Gastroesophageal sphincter (tissue), 4 donors: ENCODE results near the gene DRC7. TPM values are rescaled to one million over a fixed set of nuclear protein-coding genes. Genes with fewer than 3 reads are reported as not detected.

Source experiments
- ATAC-seq: fragments of 150-250 bp; one replicate; pipeline ENCODE4 v1.9.1; 2016; ENCODE audit warnings: mild to moderate bottlenecking, moderate library complexity
- H3K27ac ChIP-seq, 4 donors: fragments of 200-600 bp; sonication (generic) in 3 of 4; 1 replicate in 3 of 4; 2 replicates in 1 of 4; pipeline ENCODE4 v1.5.1; 2016 to 2019
- H3K27me3 ChIP-seq: fragments of 200-600 bp; sonication (generic); one replicate; pipeline ENCODE4 v1.5.1; 2019
- H3K36me3 ChIP-seq, 2 donors: fragments of 200-600 bp; sonication (generic); one replicate each; pipeline ENCODE4 v1.5.1; 2019; ENCODE audit warnings: control low read depth in 1 of 2
- H3K4me1 ChIP-seq, 3 donors: fragments of 200-600 bp; sonication (generic); 1 replicate in 2 of 3; 2 replicates in 1 of 3; pipeline ENCODE4 v1.5.1; 2016 to 2019; ENCODE audit warnings: control low read depth in 2 of 3
- H3K4me3 ChIP-seq, 2 donors: fragments of 200-600 bp; sonication (generic); one replicate each; pipeline ENCODE4 v1.5.1; 2019; ENCODE audit warnings: mild to moderate bottlenecking in 1 of 2, moderate library complexity in 1 of 2
- H3K9me3 ChIP-seq, 3 donors: fragments of 200-600 bp; sonication (generic); one replicate each; pipeline ENCODE4 v1.5.1; 2017 to 2019; ENCODE audit warnings: control low read depth in 2 of 3
- CTCF ChIP-seq, 4 experiments: fragments of 200-600 bp in 2 of 4; fragments of 450-650 bp in 2 of 4; sonication (generic) in 1 of 4; IDR thresholded peaks; one replicate each; pipeline ENCODE4 v1.5.1; 2017 to 2019; ENCODE audit warnings: antibody characterized with exemption in 4 of 4, mild to moderate bottlenecking in 2 of 4, moderate library complexity in 2 of 4
- EP300 ChIP-seq: sonication (generic); formaldehyde crosslinking; IDR thresholded peaks from one replicate; pipeline ENCODE4 v1.6.1; 2017; ENCODE audit warnings: antibody characterized with exemption, mild to moderate bottlenecking
- POLR2A ChIP-seq, 2 donors: fragments of 450-650 bp; IDR thresholded peaks; one replicate each; pipeline ENCODE4 v1.6.1; 2017; ENCODE audit warnings: antibody characterized with exemption in 2 of 2, mild to moderate bottlenecking in 2 of 2, moderate library complexity in 1 of 2
- POLR2AphosphoS5 ChIP-seq: sonication (generic); formaldehyde crosslinking; IDR thresholded peaks from one replicate; pipeline ENCODE4 v1.6.1; 2017; ENCODE audit warnings: antibody characterized with exemption
- WGBS, 2 donors: methylation state at CpG; one replicate each; pipeline ENCODE4 v1.1.5; 2018; ENCODE audit warnings: low coverage in 1 of 2; 5-methylcytosine and 5-hydroxymethylcytosine counted together
- total RNA-seq, 4 donors: library from RNA; depleted of rRNA; stranded (reverse); fragments of >200 nt; gene quantifications; one replicate each; pipeline ENCODE4 v1.1.0, GENCODE V29; 2016

The DRC7 gene
- total RNA-seq, 4 donors from 2014 or later = 0.15 TPM; not detected in 3

- H3K4me3 ChIP-seq = no peak overlapping the region
- no peak for ATAC-seq
- no peaks in the 10 kb centered on the region for H3K4me1 ChIP-seq
- TF ChIP-seq CTCF (IDR thresholded peaks at IDR 0.05) (no peak), EP300 (no peak)
- no peaks in the 10 kb centered on the region for H3K36me3 ChIP-seq
- no CpG with 5 or more reads among the region's 13 CpGs for WGBS, 2 donors
- peaks cover 26% of the 10 kb centered on the region for H3K27me3 ChIP-seq
- H3K27ac ChIP-seq = no peak overlapping the region
- H3K9me3 ChIP-seq = no peaks in the 10 kb centered on the region
These were observed 12.5 kb upstream of the DRC7 start for GRCh38 chr16:57681950-57682728.

GRCh38 chr16:57682809-57683635, 11.6 kb upstream of the DRC7 start:
- 75 to 94% methylated on average over 6 to 7 of the region's 11 CpGs for WGBS, 2 donors
- Histone ChIP-seq H3K36me3 (no peaks in the 10 kb centered on the region), H3K4me1 (no peaks in the 10 kb centered on the region), H3K4me3 (no peak overlapping the region), H3K27me3 (peaks cover 32% of the 10 kb centered on the region), H3K27ac (no peak overlapping the region), H3K9me3 (no peaks in the 10 kb centered on the region)
- no peak for TF ChIP-seq POLR2AphosphoS5
- no peak for TF ChIP-seq CTCF (IDR thresholded peaks at IDR 0.05)
- TF ChIP-seq POLR2A (IDR thresholded peaks at IDR 0.05) = no peak
- TF ChIP-seq EP300 = no peak
- no peak for ATAC-seq

GRCh38 chr16:57683636-57684545, 10.7 kb upstream of the DRC7 start:
- H3K4me3 ChIP-seq = no peak overlapping the region
- TF ChIP-seq POLR2AphosphoS5 = no peak
- TF ChIP-seq CTCF (IDR thresholded peaks at IDR 0.05) = no peak
- peaks cover 36% of the 10 kb centered on the region for H3K27me3 ChIP-seq
- no peaks in the 10 kb centered on the region for H3K36me3 ChIP-seq
- no peak for ATAC-seq
- H3K9me3 ChIP-seq = no peaks in the 10 kb centered on the region
- H3K27ac ChIP-seq = no peak overlapping the region
- H3K4me1 ChIP-seq = no peaks in the 10 kb centered on the region
- WGBS, 2 donors = 86 to 95% methylated on average over 2 to 4 of the region's 18 CpGs

GRCh38 chr16:57684626-57685358, 9.8 kb upstream of the DRC7 start:
- H3K9me3 ChIP-seq = no peaks in the 10 kb centered on the region
- H3K4me3 ChIP-seq = no peak overlapping the region
- H3K27me3 ChIP-seq = peaks cover 38% of the 10 kb centered on the region
- 92 to 98% methylated on average over 5 to 6 of the region's 8 CpGs for WGBS, 2 donors
- H3K36me3 ChIP-seq = no peaks in the 10 kb centered on the region
- no peaks in the 10 kb centered on the region for H3K4me1 ChIP-seq
- H3K27ac ChIP-seq = no peak overlapping the region
- no peak for ATAC-seq
- no peak for TF ChIP-seq CTCF (IDR thresholded peaks at IDR 0.05)
- no peak for TF ChIP-seq POLR2A (IDR thresholded peaks at IDR 0.05)
- TF ChIP-seq POLR2AphosphoS5 = no peak
- no peak for TF ChIP-seq EP300
